Liver (tissue), 9 donors: ENCODE data around the gene TTYH1. TPM values are rescaled to one million over a fixed set of nuclear protein-coding genes. Genes with fewer than 3 reads are reported as not detected.

Source experiments
- DNase-seq: peaks from one replicate; pipeline ENCODE4 v3.0.0-alpha.2; 2017; ENCODE audit warnings: low spot score
- H3K27ac ChIP-seq, 2 donors: one replicate each; pipeline ENCODE4 v1.7.0; 2013; ENCODE audit warnings: inconsistent platforms in 2 of 2, low read length in 2 of 2, control low read depth in 1 of 2, low read depth in 1 of 2, mild to moderate bottlenecking in 1 of 2
- H3K27me3 ChIP-seq, 4 donors: one replicate each; pipeline versions ENCODE4 v1.6.1 to v1.7.0; 2013; ENCODE audit warnings: low read length in 3 of 4, inconsistent platforms in 1 of 4, mild to moderate bottlenecking in 1 of 4, moderate library complexity in 1 of 4; ENCODE audit not compliant: control insufficient read depth in 4 of 4, insufficient read depth in 4 of 4
- H3K36me3 ChIP-seq, 4 donors: one replicate each; pipeline versions ENCODE4 v1.6.1 to v1.7.0; 2013; ENCODE audit warnings: low read length in 3 of 4, mild to moderate bottlenecking in 3 of 4, low read depth in 1 of 4, moderate library complexity in 1 of 4; ENCODE audit not compliant: control insufficient read depth in 4 of 4, insufficient read depth in 3 of 4
- H3K4me1 ChIP-seq, 4 donors: one replicate each; pipeline versions ENCODE4 v1.6.1 to v1.7.0; 2013; ENCODE audit warnings: low read length in 3 of 4, mild to moderate bottlenecking in 3 of 4, moderate library complexity in 1 of 4; ENCODE audit not compliant: control insufficient read depth in 4 of 4, insufficient read depth in 4 of 4
- H3K4me3 ChIP-seq, 3 donors: one replicate each; pipeline versions ENCODE4 v1.6.1 to v1.7.0; 2013; ENCODE audit warnings: low read length in 3 of 3, control low read depth in 1 of 3, low read depth in 1 of 3, mild to moderate bottlenecking in 1 of 3
- H3K9ac ChIP-seq, 2 donors: one replicate each; pipeline ENCODE4 v1.7.0; 2013; ENCODE audit warnings: low read length in 2 of 2, mild to moderate bottlenecking in 2 of 2, moderate library complexity in 2 of 2, control low read depth in 1 of 2, low read depth in 1 of 2
- H3K9me3 ChIP-seq, 4 donors: one replicate each; pipeline versions ENCODE4 v1.6.1 to v1.7.0; 2013; ENCODE audit warnings: low read length in 3 of 4; ENCODE audit not compliant: control insufficient read depth in 4 of 4
- ATF3 ChIP-seq: IDR thresholded peaks from 2 replicates; pipeline ENCODE4 v1.6.1; 2016; ENCODE audit warnings: antibody characterized with exemption
- EGR1 ChIP-seq, 2 donors: IDR thresholded peaks; 2 replicates each; pipeline ENCODE4 v1.6.1; 2016 to 2018; ENCODE audit warnings: antibody characterized with exemption in 2 of 2, low read depth in 2 of 2
- FOXA1 ChIP-seq: IDR thresholded peaks from 2 replicates; pipeline ENCODE4 v1.6.1; 2016; ENCODE audit warnings: antibody characterized with exemption
- FOXA2 ChIP-seq: IDR thresholded peaks from 2 replicates; pipeline ENCODE4 v1.6.1; 2016; ENCODE audit warnings: antibody characterized with exemption
- GABPA ChIP-seq, 2 donors: IDR thresholded peaks in 1 of 2; conservative IDR thresholded peaks in 1 of 2; 2 replicates each; pipeline ENCODE4 v1.6.1; 2016; ENCODE audit warnings: antibody characterized with exemption in 2 of 2, mild to moderate bottlenecking in 1 of 2, moderate library complexity in 1 of 2
- HNF4A ChIP-seq, 2 donors: conservative IDR thresholded peaks; 2 replicates each; pipeline ENCODE4 v1.6.1; 2016; ENCODE audit warnings: antibody characterized with exemption in 2 of 2, mild to moderate bottlenecking in 2 of 2
- HNF4G ChIP-seq: IDR thresholded peaks from 2 replicates; pipeline ENCODE4 v1.6.1; 2016; ENCODE audit warnings: antibody characterized with exemption
- JUND ChIP-seq, 2 donors: IDR thresholded peaks; 2 replicates each; pipeline ENCODE4 v1.6.1; 2016; ENCODE audit warnings: antibody characterized with exemption in 2 of 2
- NR2F2 ChIP-seq: IDR thresholded peaks from 2 replicates; pipeline ENCODE4 v1.6.1; 2016; ENCODE audit warnings: antibody characterized with exemption
- RAD21 ChIP-seq, 2 donors: IDR thresholded peaks; 2 replicates each; pipeline ENCODE4 v1.6.1; 2016; ENCODE audit warnings: antibody characterized with exemption in 2 of 2, mild to moderate bottlenecking in 2 of 2
- REST ChIP-seq: IDR thresholded peaks from 2 replicates; pipeline ENCODE4 v1.6.1; 2016; ENCODE audit warnings: antibody characterized with exemption, mild to moderate bottlenecking
- SP1 ChIP-seq: IDR thresholded peaks from 2 replicates; pipeline ENCODE4 v1.6.1; 2018; ENCODE audit warnings: antibody characterized with exemption, mild to moderate bottlenecking
- TAF1 ChIP-seq: conservative IDR thresholded peaks from 2 replicates; pipeline ENCODE4 v1.6.1; 2016; ENCODE audit warnings: antibody characterized with exemption, mild to moderate bottlenecking
- YY1 ChIP-seq: IDR thresholded peaks from 2 replicates; pipeline ENCODE4 v1.6.1; 2016; ENCODE audit warnings: antibody characterized with exemption, mild to moderate bottlenecking
- WGBS: extraction: QIAGEN DNeasy Blood & Tissue Kit; methylation state at CpG from one replicate; pipeline ENCODE4 v1.1.7; 2013; 5-methylcytosine and 5-hydroxymethylcytosine counted together
- polyA plus RNA-seq, 2 donors: library from polyadenylated mRNA; stranded (reverse) in 1 of 2; unstranded in 1 of 2; fragments of 200-250 nt in 1 of 2; fragments of >200 nt in 1 of 2; fragmentation: Nextera tagmentation in 1 of 2; extraction: Ambion mirVana in 1 of 2; gene quantifications; one replicate each; pipeline versions ENCODE4 v1.2.1 to v1.2.3, GENCODE V29; 2013 to 2015
- total RNA-seq, 2 donors: library from RNA; depleted of rRNA; stranded (reverse); fragments of >200 nt; gene quantifications; one replicate each; pipeline ENCODE4 v1.2.3, GENCODE V29; 2014
- TF ChIP-seq, protein P1 (sequence below): IDR thresholded peaks from 2 replicates; pipeline ENCODE4 v1.6.1; 2016; ENCODE audit warnings: antibody characterized with exemption
- TF ChIP-seq, protein P2 (sequence below): IDR thresholded peaks from 2 replicates; pipeline ENCODE4 v1.6.1; 2016; ENCODE audit warnings: antibody characterized with exemption
- donor health status: healthy.
- donor health status: healthy.
- donor health status: healthy.
- donor health status: healthy.
- donor health status: healthy.

Gene TTYH1
- total and polyA plus RNA-seq, 4 donors, result 0.28 to 1.1 (median 0.61) TPM

DNA sequence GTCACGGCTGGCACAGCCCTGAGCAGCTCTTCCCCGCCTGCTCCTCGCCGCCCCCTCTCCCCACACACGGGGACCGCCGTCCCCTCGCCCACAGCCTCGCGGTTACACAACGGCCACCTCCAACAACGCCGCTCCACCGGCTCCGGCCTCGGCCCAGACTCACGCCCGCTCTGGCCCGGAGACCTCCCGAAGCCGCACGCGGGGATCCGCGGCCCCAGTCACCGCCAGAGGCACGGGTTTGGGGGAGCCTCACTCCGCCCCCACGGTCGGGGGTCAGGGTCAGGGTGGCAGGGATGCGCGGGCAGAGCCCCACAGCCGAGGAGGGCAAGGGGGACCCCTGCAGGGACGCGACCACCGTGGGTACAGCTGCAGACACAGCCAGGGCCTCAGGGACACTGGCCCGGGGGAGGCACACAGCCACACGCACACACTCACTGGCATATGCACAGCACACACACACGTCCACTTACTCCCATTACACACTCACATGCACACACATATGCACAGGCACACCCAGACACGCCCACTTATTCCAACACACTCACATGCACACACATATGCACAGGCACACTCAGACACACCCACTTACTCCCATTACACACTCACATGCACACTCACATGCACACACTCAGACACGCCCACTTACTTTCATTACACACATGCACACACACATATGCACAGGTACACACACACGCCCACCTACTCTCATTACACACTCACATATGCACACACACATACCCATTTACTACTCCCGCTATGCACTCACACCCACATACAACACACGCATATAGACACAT, 1.6 kb downstream of the TTYH1 start:
- no peaks in the 10 kb centered on the region for H3K4me1 ChIP-seq
- no peak for DNase-seq
- no peaks in the 10 kb centered on the region for H3K9me3 ChIP-seq
- no peak overlapping the region for H3K27ac ChIP-seq
- TF ChIP-seq, protein P1, sequence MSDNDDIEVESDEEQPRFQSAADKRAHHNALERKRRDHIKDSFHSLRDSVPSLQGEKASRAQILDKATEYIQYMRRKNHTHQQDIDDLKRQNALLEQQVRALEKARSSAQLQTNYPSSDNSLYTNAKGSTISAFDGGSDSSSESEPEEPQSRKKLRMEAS, result no peak
- TF ChIP-seq FOXA2, result no peak
- no peak for TF ChIP-seq FOXA1
- TF ChIP-seq RAD21 (IDR thresholded peaks at IDR 0.05), result no peak
- no peak for TF ChIP-seq JUND (IDR thresholded peaks at IDR 0.05)
- TF ChIP-seq YY1, result no peak
- TF ChIP-seq TAF1, result no peak
- no peak for TF ChIP-seq HNF4A (conservative IDR thresholded peaks at IDR 0.05)
- 38% methylated on average over 44 of the region's 44 CpGs for WGBS
- no peak overlapping the region for H3K9ac ChIP-seq
- peaks cover 0 to 11% (median 8%) of the 10 kb centered on the region in 4 donors for H3K27me3 ChIP-seq
- H3K36me3 ChIP-seq, result no peaks in the 10 kb centered on the region
- no peak overlapping the region for H3K4me3 ChIP-seq

DNA sequence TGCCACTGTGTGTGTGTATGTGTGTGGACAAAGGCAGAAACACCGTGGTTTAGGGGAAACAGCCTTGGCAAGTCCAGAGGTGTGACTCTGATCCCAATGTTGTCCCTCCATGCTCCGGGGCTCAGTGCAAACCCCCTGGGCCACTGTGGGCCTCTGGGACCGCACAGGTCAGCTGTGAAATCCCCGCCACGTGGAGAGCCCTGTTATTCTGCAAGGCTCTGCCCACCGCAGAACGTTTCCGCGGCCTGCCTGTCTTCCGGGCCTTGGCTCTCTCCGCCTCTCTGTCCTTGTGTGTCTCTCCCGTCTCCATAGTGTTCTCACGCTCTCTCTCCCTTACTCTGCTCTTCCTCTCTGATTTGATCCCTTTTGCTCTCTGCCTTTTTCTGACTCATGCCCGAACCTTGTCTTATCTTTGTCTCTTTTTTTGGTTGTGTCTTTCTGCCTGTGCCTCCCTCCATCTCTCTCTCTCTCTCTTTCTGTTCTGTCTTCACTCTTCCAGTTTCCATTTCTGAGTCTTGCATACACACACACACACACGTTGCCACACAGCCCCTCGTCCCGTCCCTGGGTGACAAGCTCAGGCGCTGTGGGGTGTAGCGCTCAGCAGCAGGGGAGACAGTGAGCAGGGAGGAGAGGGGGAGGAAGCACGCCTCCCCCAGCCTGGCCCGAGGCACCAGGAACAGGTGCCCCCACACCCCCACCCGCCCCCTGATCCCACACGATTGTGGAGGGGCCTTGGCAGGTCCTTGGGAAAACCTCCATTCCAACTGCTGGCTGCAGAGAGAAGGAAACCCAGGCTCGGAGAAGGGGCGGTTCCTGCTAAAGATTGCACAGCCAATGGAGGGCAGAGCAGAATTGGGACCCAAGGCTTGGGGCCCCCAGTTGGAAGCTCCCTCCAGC, 3.0 kb downstream of the TTYH1 start:
- Histone ChIP-seq H3K27me3 (peaks cover 0 to 13% (median 9%) of the 10 kb centered on the region in 4 donors), H3K4me3 (no peak overlapping the region), H3K36me3 (no peaks in the 10 kb centered on the region), H3K9me3 (no peaks in the 10 kb centered on the region), H3K27ac (no peak overlapping the region), H3K4me1 (no peaks in the 10 kb centered on the region), H3K9ac (no peak overlapping the region)
- TF ChIP-seq TAF1, result no peak
- WGBS, result 25% methylated on average over 25 of the region's 25 CpGs
- DNase-seq, result no peak

DNA sequence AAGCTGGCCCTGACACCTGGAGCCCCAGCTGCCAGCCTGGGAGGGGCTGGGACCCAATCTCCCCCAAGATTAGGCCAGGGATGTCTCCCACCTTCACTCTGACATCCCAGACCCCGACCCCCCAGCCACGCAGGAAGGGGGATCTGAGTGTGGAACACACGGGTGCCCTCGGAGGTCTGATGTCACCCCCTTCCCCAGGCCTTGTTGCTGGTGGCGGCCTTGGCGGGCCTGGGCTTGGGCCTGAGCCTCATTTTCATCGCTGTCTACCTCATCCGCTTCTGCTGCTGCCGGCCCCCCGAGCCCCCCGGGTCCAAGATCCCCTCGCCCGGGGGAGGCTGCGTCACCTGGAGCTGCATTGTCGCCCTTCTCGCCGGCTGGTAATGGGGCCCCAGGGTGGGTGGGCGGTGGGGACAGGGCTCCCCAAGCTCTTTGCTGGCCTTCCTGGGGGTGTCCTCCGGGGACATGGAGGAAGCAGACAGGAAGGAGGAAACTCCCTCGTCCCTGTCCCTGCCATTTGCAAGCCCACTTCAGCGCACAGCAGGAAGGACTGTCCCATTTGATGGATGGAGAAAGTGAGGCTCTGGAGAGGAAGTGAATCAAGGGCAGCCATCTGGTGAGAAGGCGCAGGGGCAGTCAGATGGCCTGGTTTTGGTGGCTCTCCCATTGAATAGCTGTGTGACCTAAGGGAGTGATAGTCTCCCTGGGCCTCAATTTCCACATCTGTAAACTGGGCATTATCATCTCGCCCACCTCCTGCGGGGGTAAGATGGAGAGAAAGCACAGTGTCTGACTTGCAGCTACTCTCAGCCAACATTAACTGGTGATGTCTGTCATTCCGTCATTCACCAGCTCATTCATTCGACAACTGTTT, 3.9 kb downstream of the TTYH1 start:
- H3K4me1 ChIP-seq, result no peaks in the 10 kb centered on the region
- no peaks in the 10 kb centered on the region for H3K36me3 ChIP-seq
- no peak overlapping the region for H3K27ac ChIP-seq
- H3K27me3 ChIP-seq, result peaks cover 0 to 13% (median 9%) of the 10 kb centered on the region in 4 donors
- no peaks in the 10 kb centered on the region for H3K9me3 ChIP-seq
- no peak overlapping the region for H3K4me3 ChIP-seq
- no peak overlapping the region for H3K9ac ChIP-seq
- DNase-seq, result no peak
- TF ChIP-seq TAF1 (no peak), FOXA2 (no peak), YY1 (no peak), FOXA1 (no peak), GABPA (IDR thresholded peaks at IDR 0.05 in 1 of 2, conservative IDR thresholded peaks at IDR 0.05 in 1 of 2) (no peak), NR2F2 (no peak), HNF4A (conservative IDR thresholded peaks at IDR 0.05) (no peak), EGR1 (IDR thresholded peaks at IDR 0.05; ENCODE audit: low read depth in 2 of 2) (no peak), REST (no peak), ATF3 (no peak), RAD21 (IDR thresholded peaks at IDR 0.05) (no peak), SP1 (no peak), HNF4G (no peak), JUND (IDR thresholded peaks at IDR 0.05) (no peak)
- TF ChIP-seq, protein P2, sequence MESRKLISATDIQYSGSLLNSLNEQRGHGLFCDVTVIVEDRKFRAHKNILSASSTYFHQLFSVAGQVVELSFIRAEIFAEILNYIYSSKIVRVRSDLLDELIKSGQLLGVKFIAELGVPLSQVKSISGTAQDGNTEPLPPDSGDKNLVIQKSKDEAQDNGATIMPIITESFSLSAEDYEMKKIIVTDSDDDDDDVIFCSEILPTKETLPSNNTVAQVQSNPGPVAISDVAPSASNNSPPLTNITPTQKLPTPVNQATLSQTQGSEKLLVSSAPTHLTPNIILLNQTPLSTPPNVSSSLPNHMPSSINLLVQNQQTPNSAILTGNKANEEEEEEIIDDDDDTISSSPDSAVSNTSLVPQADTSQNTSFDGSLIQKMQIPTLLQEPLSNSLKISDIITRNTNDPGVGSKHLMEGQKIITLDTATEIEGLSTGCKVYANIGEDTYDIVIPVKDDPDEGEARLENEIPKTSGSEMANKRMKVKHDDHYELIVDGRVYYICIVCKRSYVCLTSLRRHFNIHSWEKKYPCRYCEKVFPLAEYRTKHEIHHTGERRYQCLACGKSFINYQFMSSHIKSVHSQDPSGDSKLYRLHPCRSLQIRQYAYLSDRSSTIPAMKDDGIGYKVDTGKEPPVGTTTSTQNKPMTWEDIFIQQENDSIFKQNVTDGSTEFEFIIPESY, result no peak
- TF ChIP-seq, protein P1, result no peak
- 80% methylated on average over 26 of the region's 26 CpGs for WGBS
